SIG-M5 (cell line): ENCODE measurements around the gene STMP1.
"Not testable (repeated sequence)": the region's sequence is repeated elsewhere in the genome, so short reads cannot be mapped to it uniquely, and the experiment has no call there.

Source experiments
- DNase-seq: peaks from one replicate; lab custom pipeline; 2025; lab: John Stamatoyannopoulos, UW

Gene STMP1

GRCh38 chr7:135662373-135663114 lies at the start of gene STMP1:
Gene STMP1 (plus strand): TSS chr7:135662514.
- DNase-seq, result peak; percentile 31

GRCh38 chr7:135616136-135616535 lies 46.2 kb upstream of the STMP1 start:
- no peak for DNase-seq

GRCh38 chr7:135617781-135618180 lies 44.5 kb upstream of the STMP1 start:
- no peak for DNase-seq

GRCh38 chr7:135618510-135618909 lies 43.8 kb upstream of the STMP1 start:
- DNase-seq, result no peak

GRCh38 chr7:135620447-135620846 lies 41.9 kb upstream of the STMP1 start:
- no peak for DNase-seq

GRCh38 chr7:135620980-135621850 lies 41.1 kb upstream of the STMP1 start:
- DNase-seq, result no peak

GRCh38 chr7:135634191-135634878 lies 28.0 kb upstream of the STMP1 start:
- no peak for DNase-seq

GRCh38 chr7:135639690-135640089 lies 22.6 kb upstream of the STMP1 start:
- not testable (repeated sequence) for DNase-seq

- no peak for DNase-seq
These were observed 18.2 kb upstream of the STMP1 start for GRCh38 chr7:135644154-135644553.

- DNase-seq, result no peak
These were observed 17.6 kb upstream of the STMP1 start for GRCh38 chr7:135644729-135645128.

GRCh38 chr7:135645296-135645904 lies 16.9 kb upstream of the STMP1 start:
- no peak for DNase-seq

GRCh38 chr7:135647755-135648154 lies 14.6 kb upstream of the STMP1 start:
- no peak for DNase-seq

- no peak for DNase-seq
These were observed 14.1 kb upstream of the STMP1 start for GRCh38 chr7:135648235-135648634.

GRCh38 chr7:135650831-135651573 lies 11.3 kb upstream of the STMP1 start:
- no peak for DNase-seq

- DNase-seq, result no peak
These were observed 8.8 kb upstream of the STMP1 start for GRCh38 chr7:135653340-135654080.

GRCh38 chr7:135658564-135658963 lies 3.8 kb upstream of the STMP1 start:
- no peak for DNase-seq

- no peak for DNase-seq
These were observed 3.0 kb upstream of the STMP1 start for GRCh38 chr7:135659159-135659846.

GRCh38 chr7:135661311-135662122 lies 797 bp upstream of the STMP1 start:
- no peak for DNase-seq

GRCh38 chr7:135662123-135662372 lies 266 bp upstream of the STMP1 start:
- DNase-seq, result no peak
